ENCODE results near the gene GIMAP2.

- TF ChIP-seq GTF2B (IDR thresholded peaks at IDR 0.05; ENCODE audit: extremely low read depth, insufficient read length), result no peak
- TF ChIP-seq JUN (IDR thresholded peaks at IDR 0.05; ENCODE audit: borderline replicate concordance, low read depth, low read length), result no peak
- TF ChIP-seq JUN (CRISPR knock-in tag; IDR thresholded peaks at IDR 0.05; ENCODE audit: borderline replicate concordance), result no peak
- TF ChIP-seq CTCF (IDR thresholded peaks at IDR 0.05 in 2 of 3, conservative IDR thresholded peaks at IDR 0.05 in 1 of 3; ENCODE audit: insufficient read depth in 2 of 3, low read depth in 1 of 3, low read length in 3 of 3), result no peak
- no peak for TF ChIP-seq KAT7 (CRISPR knock-in tag; IDR thresholded peaks at IDR 0.05; ENCODE audit: borderline replicate concordance)
- TF ChIP-seq FIP1L1 (IDR thresholded peaks at IDR 0.05; ENCODE audit: low read depth, low read length, poor library complexity, severe bottlenecking), result no peak
- TF ChIP-seq ZNF639 (CRISPR knock-in tag; conservative IDR thresholded peaks at IDR 0.05 in 1 of 2, IDR thresholded peaks at IDR 0.05 in 1 of 2), result no peak
- no peak for TF ChIP-seq RBFOX2 (IDR thresholded peaks at IDR 0.05; ENCODE audit: low read depth, low read length)
- TF ChIP-seq CXXC5 (CRISPR knock-in tag; IDR thresholded peaks at IDR 0.05), result no peak
Measured at GRCh38 chr7:150737265-150738055, 52.0 kb downstream of the GIMAP2 start, which contains the start of gene GIMAP5.

Measured in K562 (cell line).